Tibial nerve (tissue), 4 donors: ENCODE results near the gene ABR. TPM values are rescaled to one million over a fixed set of nuclear protein-coding genes. Genes with fewer than 3 reads are reported as not detected.
A peak's percentile ranks its signal among the peaks of the same experiment; 100 is the strongest.

Experiments used
- DNase-seq, 2 donors: peaks; one replicate each; pipeline ENCODE4 v3.0.0-alpha.2; 2019; ENCODE audit warnings: low spot score in 2 of 2
- H3K27ac ChIP-seq, 4 donors: fragments of 200-600 bp; sonication (generic) in 3 of 4; one replicate each; pipeline ENCODE4 v1.5.1; 2017 to 2019; ENCODE audit warnings: mild to moderate bottlenecking in 1 of 4
- H3K27me3 ChIP-seq, 2 donors: fragments of 200-600 bp; sonication (generic) in 1 of 2; one replicate each; pipeline versions ENCODE4 v1.5.1 to v1.6.0; 2017 to 2019
- H3K36me3 ChIP-seq, 3 donors: fragments of 200-600 bp; sonication (generic); one replicate each; pipeline ENCODE4 v1.5.1; 2018 to 2019
- H3K4me1 ChIP-seq, 4 donors: fragments of 200-600 bp; sonication (generic) in 3 of 4; one replicate each; pipeline ENCODE4 v1.5.1; 2017 to 2019
- H3K4me3 ChIP-seq, 4 donors: fragments of 200-600 bp; sonication (generic) in 3 of 4; one replicate each; pipeline ENCODE4 v1.5.1; 2017 to 2019; ENCODE audit warnings: mild to moderate bottlenecking in 1 of 4, moderate library complexity in 1 of 4
- H3K9me3 ChIP-seq, 4 donors: fragments of 200-600 bp; sonication (generic) in 3 of 4; one replicate each; pipeline ENCODE4 v1.5.1; 2017 to 2019
- EP300 ChIP-seq, 2 donors: sonication (generic); formaldehyde crosslinking; IDR thresholded peaks; one replicate each; pipeline ENCODE4 v1.6.1; 2017; ENCODE audit warnings: antibody characterized with exemption in 2 of 2, mild to moderate bottlenecking in 1 of 2
- POLR2A ChIP-seq, 2 donors: fragments of 450-650 bp; IDR thresholded peaks; one replicate each; pipeline ENCODE4 v1.6.1; 2017; ENCODE audit warnings: antibody characterized with exemption in 2 of 2, mild to moderate bottlenecking in 2 of 2, moderate library complexity in 2 of 2
- WGBS, 2 donors: methylation state at CpG; one replicate each; pipeline ENCODE4 v1.1.5; 2018; 5-methylcytosine and 5-hydroxymethylcytosine counted together
- total RNA-seq, 4 donors: library from RNA; depleted of rRNA; stranded (reverse); fragments of >200 nt; gene quantifications; one replicate each; pipeline ENCODE4 v1.1.0, GENCODE V29; 2016
- TF ChIP-seq, protein P1 (sequence below), 5 experiments: fragments of 200-600 bp in 3 of 5; fragments of 450-650 bp in 2 of 5; sonication (generic) in 3 of 5; IDR thresholded peaks; one replicate each; pipeline ENCODE4 v1.5.1; 2016 to 2019; ENCODE audit warnings: antibody characterized with exemption in 5 of 5, mild to moderate bottlenecking in 3 of 5, moderate library complexity in 2 of 5

ABR gene
- total RNA-seq, 4 donors from 2014 or later: 88.8 to 193 (median 133) TPM

DNA sequence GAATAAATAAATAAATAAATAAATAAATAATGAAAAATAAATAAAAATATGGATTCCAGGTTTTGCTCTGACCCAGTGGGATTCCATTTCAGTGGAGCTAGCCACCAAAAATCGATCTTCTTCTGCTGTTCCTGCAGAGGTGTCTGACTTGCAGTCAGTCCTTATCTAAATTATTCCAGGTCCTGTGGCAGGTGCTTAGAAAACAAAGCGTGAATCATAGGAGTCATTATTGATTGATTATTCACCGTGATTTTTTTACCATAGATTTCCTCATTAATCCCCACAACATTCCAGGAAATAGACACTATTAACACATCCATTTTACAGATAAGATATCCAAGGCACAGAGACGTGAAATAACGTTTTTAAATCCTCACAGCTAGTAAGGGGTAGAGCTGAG, 31.5 kb upstream of the ABR start:
- H3K27me3 ChIP-seq: peaks cover 0 to 9% of the 10 kb centered on the region in 2 donors
- WGBS, 2 donors: 78 to 87% methylated on average over 5 of the region's 5 CpGs
- no peak overlapping the region for H3K4me3 ChIP-seq
- H3K36me3 ChIP-seq: no peaks in the 10 kb centered on the region
- H3K27ac ChIP-seq: no peak overlapping the region
- no peak for DNase-seq
- H3K9me3 ChIP-seq: no peaks in the 10 kb centered on the region
- TF ChIP-seq EP300 (IDR thresholded peaks at IDR 0.05) (no peak), POLR2A (IDR thresholded peaks at IDR 0.05) (no peak)
- TF ChIP-seq, protein P1, sequence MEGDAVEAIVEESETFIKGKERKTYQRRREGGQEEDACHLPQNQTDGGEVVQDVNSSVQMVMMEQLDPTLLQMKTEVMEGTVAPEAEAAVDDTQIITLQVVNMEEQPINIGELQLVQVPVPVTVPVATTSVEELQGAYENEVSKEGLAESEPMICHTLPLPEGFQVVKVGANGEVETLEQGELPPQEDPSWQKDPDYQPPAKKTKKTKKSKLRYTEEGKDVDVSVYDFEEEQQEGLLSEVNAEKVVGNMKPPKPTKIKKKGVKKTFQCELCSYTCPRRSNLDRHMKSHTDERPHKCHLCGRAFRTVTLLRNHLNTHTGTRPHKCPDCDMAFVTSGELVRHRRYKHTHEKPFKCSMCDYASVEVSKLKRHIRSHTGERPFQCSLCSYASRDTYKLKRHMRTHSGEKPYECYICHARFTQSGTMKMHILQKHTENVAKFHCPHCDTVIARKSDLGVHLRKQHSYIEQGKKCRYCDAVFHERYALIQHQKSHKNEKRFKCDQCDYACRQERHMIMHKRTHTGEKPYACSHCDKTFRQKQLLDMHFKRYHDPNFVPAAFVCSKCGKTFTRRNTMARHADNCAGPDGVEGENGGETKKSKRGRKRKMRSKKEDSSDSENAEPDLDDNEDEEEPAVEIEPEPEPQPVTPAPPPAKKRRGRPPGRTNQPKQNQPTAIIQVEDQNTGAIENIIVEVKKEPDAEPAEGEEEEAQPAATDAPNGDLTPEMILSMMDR (IDR thresholded peaks at IDR 0.05): no peak
- peaks cover 0 to 6% (median 0%) of the 10 kb centered on the region in 4 donors for H3K4me1 ChIP-seq

- TF ChIP-seq POLR2A (IDR thresholded peaks at IDR 0.05) (no peak), EP300 (IDR thresholded peaks at IDR 0.05) (no peak)
- TF ChIP-seq, protein P1 (IDR thresholded peaks at IDR 0.05): no peak
Observed at GRCh38 chr17:1208966-1209365, 29.2 kb upstream of the ABR start.

DNA sequence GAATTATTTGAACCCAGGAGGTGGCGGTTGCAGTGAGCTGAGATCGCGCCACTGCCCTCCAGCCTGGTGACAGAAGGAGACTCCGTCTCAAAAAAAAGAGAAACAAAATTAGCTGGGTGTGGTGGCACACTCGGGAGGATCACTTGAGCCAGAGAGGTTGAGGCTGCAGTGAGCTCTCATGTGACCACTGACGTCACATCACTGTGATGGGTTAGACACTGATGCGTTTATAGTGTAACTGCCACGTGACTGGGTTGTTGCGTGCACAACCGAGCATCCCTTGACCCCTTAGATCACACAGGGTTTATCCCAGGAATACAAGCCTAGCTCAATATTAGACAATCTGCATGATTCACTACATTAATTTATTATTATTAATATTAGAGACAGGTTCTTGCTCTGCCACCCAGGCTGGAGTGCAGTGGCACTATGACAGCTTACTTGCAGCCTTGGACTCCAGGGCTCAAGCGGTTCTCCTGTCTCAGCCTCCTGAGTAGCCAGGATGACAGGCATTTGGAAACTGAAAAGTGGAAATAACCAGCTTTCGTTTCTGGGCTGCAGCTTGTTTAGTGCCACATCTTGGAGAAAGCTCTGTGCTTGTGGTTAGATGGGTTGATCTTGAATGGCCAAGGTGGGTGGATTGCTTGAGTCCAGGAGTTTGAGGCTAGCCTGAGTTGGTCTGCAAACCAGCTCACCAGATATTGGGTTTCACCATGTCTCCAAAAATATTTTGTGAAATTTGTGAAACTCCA, 26.4 kb upstream of the ABR start:
- Histone ChIP-seq H3K27me3 (no peaks in the 10 kb centered on the region), H3K4me1 (peaks cover 0 to 11% (median 2%) of the 10 kb centered on the region in 4 donors), H3K27ac (peak overlapping the region in 1 of 4 donors; percentile 52), H3K36me3 (no peaks in the 10 kb centered on the region), H3K9me3 (no peaks in the 10 kb centered on the region), H3K4me3 (no peak overlapping the region)
- DNase-seq: peak in 1 of 2 donors; percentile 57
- no peak for TF ChIP-seq POLR2A (IDR thresholded peaks at IDR 0.05)
- TF ChIP-seq EP300 (IDR thresholded peaks at IDR 0.05): no peak
- TF ChIP-seq, protein P1 (IDR thresholded peaks at IDR 0.05): no peak
- WGBS, 2 donors: 76 to 78% methylated on average over 12 of the region's 12 CpGs

More at GRCh38 chr17:1208966-1209365, 29.2 kb upstream of the ABR start:
- Histone ChIP-seq H3K4me1 (peaks cover 0 to 4% (median under 1%) of the 10 kb centered on the region in 4 donors), H3K4me3 (no peak overlapping the region), H3K27ac (no peak overlapping the region), H3K27me3 (peaks cover 0 to 7% of the 10 kb centered on the region in 2 donors), H3K36me3 (no peaks in the 10 kb centered on the region), H3K9me3 (no peaks in the 10 kb centered on the region)
- WGBS, 2 donors: 67 to 74% methylated on average over 6 of the region's 6 CpGs
- no peak for DNase-seq

- DNase-seq: no peak
- Histone ChIP-seq H3K27me3 (no peaks in the 10 kb centered on the region), H3K4me1 (peaks cover 0 to 14% (median 4%) of the 10 kb centered on the region in 4 donors), H3K4me3 (peak overlapping the region in 3 of 4 donors; percentile 24 to 63 (median 48)), H3K9me3 (no peaks in the 10 kb centered on the region), H3K27ac (peak overlapping the region; percentile 0 to 85 (median 44)), H3K36me3 (no peaks in the 10 kb centered on the region)
- WGBS, 2 donors: 64 to 68% methylated on average over 12 to 17 of the region's 19 CpGs
- TF ChIP-seq, protein P1 (IDR thresholded peaks at IDR 0.05): no peak
- no peak for TF ChIP-seq POLR2A (IDR thresholded peaks at IDR 0.05)
- no peak for TF ChIP-seq EP300 (IDR thresholded peaks at IDR 0.05)
Observed at GRCh38 chr17:1203967-1204291, 24.1 kb upstream of the ABR start.
